ENCODE data around the gene CX3CL1. TPM values are rescaled to one million over a fixed set of nuclear protein-coding genes. Genes with fewer than 3 reads are reported as not detected.
"Not testable (repeated sequence)": the region's sequence is repeated elsewhere in the genome, so short reads cannot be mapped to it uniquely, and the experiment has no call there.

The CX3CL1 gene
- total RNA-seq, 1 donor from 2014 or later, result 11.7 TPM

DNA sequence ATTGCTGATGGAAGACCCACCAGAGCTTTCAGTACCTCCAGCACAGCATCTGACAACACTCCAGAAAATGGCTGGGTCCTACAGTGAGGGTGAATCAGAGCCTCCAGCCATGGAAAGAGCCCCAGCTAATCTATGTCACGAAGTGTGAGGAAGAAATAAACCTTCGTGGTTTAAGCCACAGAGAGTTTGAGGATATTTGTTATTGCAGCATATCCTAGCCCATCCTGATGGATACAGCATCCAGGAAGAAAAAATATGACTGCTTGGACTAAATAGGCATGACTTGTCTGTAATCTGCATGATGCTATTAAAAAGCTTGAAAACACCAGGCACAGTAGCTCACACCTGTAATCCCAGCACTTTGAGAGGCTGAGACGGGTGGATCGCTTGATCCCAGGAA, 19.0 kb downstream of the CX3CL1 start:
- DNase-seq, result no peak
- no peak overlapping the region for H3K4me3 ChIP-seq
- no peaks in the 10 kb centered on the region for H3K9me3 ChIP-seq (replicated peaks)
- peak overlapping the region; percentile 53 for H3K27ac ChIP-seq (replicated peaks)
- peaks cover 44% of the 10 kb centered on the region for H3K4me1 ChIP-seq
- no peaks in the 10 kb centered on the region for H3K36me3 ChIP-seq
- intact Hi-C loops (cut with micrococcal nuclease), result no loop called here
- TF ChIP-seq, protein P1, sequence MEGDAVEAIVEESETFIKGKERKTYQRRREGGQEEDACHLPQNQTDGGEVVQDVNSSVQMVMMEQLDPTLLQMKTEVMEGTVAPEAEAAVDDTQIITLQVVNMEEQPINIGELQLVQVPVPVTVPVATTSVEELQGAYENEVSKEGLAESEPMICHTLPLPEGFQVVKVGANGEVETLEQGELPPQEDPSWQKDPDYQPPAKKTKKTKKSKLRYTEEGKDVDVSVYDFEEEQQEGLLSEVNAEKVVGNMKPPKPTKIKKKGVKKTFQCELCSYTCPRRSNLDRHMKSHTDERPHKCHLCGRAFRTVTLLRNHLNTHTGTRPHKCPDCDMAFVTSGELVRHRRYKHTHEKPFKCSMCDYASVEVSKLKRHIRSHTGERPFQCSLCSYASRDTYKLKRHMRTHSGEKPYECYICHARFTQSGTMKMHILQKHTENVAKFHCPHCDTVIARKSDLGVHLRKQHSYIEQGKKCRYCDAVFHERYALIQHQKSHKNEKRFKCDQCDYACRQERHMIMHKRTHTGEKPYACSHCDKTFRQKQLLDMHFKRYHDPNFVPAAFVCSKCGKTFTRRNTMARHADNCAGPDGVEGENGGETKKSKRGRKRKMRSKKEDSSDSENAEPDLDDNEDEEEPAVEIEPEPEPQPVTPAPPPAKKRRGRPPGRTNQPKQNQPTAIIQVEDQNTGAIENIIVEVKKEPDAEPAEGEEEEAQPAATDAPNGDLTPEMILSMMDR (IDR thresholded peaks at IDR 0.05; ENCODE audit: borderline replicate concordance), result no peak
- H3K27me3 ChIP-seq (ENCODE audit: low read depth), result no peaks in the 10 kb centered on the region

DNA sequence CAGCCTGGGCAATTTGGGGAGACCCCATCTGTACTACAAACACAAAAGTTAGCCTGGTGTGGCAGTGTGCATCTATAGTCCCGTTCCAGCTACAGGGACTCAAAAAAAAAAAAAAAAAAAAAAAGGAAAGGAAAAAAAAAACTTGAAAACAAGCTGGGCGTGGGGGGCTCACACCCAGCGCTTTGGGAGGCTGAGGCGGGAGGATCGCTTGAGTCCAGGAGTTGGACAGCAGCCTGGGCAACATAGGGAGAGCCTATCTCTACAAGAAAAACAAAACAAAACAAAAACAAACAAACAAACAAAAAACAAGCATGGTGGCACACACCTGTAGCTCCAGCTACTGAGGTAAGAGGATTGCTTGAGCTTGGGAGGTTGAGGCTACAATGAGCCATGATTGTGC, 19.4 kb downstream of the CX3CL1 start:
- Histone ChIP-seq H3K4me1 (peaks cover 40% of the 10 kb centered on the region), H3K4me3 (no peak overlapping the region), H3K9me3 (replicated peaks) (no peaks in the 10 kb centered on the region), H3K27me3 (ENCODE audit: low read depth) (no peaks in the 10 kb centered on the region), H3K27ac (replicated peaks) (no peak overlapping the region), H3K36me3 (no peaks in the 10 kb centered on the region)
- DNase-seq, result no peak
- TF ChIP-seq, protein P1 (IDR thresholded peaks at IDR 0.05; ENCODE audit: borderline replicate concordance), result no peak
- intact Hi-C loops (cut with micrococcal nuclease), result no loop called here

DNA sequence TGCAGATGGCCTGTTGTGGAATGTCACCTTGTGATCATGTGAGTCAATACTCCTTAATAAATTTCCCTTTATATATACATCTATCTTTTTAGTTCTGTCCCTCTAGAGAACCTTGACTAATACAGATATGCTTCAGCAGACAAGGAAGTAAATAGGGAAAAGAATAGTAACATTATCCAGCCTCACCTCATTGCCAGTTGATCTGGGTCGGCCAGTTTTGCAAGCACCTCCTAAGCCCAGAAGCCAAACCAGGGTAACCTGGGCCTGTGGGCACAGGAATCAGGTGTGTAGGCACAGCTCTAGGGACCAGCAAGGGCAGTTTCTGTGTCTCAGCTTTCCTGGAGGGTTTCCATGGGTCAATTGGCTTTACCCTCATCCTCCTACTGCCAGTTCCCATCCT, 20.4 kb downstream of the CX3CL1 start:
- no peak for DNase-seq
- peaks cover 31% of the 10 kb centered on the region for H3K4me1 ChIP-seq
- H3K36me3 ChIP-seq, result no peaks in the 10 kb centered on the region
- H3K27me3 ChIP-seq (ENCODE audit: low read depth), result no peaks in the 10 kb centered on the region
- TF ChIP-seq, protein P1 (IDR thresholded peaks at IDR 0.05; ENCODE audit: borderline replicate concordance), result no peak
- H3K4me3 ChIP-seq, result no peak overlapping the region
- H3K9me3 ChIP-seq (replicated peaks), result no peaks in the 10 kb centered on the region
- intact Hi-C loops (cut with micrococcal nuclease), result no loop called here
- no peak overlapping the region for H3K27ac ChIP-seq (replicated peaks)

DNA sequence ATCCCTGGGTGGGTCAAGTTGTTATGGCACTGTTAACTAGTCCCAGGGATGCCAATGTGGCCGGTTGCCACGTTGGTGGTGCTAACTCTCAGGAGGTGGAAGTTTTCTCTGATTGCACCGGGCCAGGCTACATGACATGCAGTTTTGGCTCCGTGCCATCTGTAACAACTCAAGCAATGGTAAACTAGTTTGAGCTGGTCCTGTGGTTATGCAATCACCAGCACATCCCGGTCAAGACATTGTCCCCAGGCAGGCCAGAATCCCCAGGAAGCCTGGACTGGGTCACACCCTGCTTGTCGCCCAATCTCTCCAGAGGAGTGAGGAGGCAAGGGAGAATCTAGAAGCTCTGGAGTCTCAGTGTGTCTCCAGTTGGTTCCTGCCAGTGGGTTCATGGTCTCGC, 22.2 kb downstream of the CX3CL1 start:
- Histone ChIP-seq H3K9me3 (replicated peaks) (no peaks in the 10 kb centered on the region), H3K27ac (replicated peaks) (peak overlapping the region; percentile 5), H3K4me3 (no peak overlapping the region), H3K36me3 (no peaks in the 10 kb centered on the region), H3K27me3 (ENCODE audit: low read depth) (no peaks in the 10 kb centered on the region), H3K4me1 (peaks cover 23% of the 10 kb centered on the region)
- no peak for DNase-seq
- TF ChIP-seq, protein P1 (IDR thresholded peaks at IDR 0.05; ENCODE audit: borderline replicate concordance), result no peak
- intact Hi-C loops (cut with micrococcal nuclease), result no loop called here

DNA sequence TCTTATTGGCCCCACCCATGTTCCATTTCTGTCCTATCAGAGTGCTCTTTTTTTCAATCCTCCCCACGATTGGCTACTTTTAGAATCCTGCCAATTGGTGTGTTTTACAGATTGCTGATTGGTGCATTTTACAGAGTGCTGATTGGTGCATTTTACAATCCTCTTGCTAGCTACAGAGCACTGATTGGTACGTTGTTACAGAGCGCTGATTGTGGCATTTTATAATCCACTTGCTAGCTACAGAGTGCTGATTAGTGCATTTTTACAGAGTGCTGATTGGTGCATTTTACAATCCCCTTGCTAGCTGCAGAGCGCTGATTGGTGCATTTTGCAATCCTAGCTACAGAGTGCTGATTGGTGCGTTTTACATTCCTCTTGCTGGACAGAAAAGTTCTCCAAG, 22.7 kb downstream of the CX3CL1 start:
- no peak for DNase-seq
- Histone ChIP-seq H3K27me3 (ENCODE audit: low read depth) (no peaks in the 10 kb centered on the region), H3K9me3 (replicated peaks) (no peaks in the 10 kb centered on the region), H3K4me1 (peaks cover 23% of the 10 kb centered on the region), H3K4me3 (no peak overlapping the region), H3K27ac (replicated peaks) (peak overlapping the region; percentile 5), H3K36me3 (no peaks in the 10 kb centered on the region)
- TF ChIP-seq, protein P1 (IDR thresholded peaks at IDR 0.05; ENCODE audit: borderline replicate concordance), result no peak
- intact Hi-C loops (cut with micrococcal nuclease), result no loop called here

DNA sequence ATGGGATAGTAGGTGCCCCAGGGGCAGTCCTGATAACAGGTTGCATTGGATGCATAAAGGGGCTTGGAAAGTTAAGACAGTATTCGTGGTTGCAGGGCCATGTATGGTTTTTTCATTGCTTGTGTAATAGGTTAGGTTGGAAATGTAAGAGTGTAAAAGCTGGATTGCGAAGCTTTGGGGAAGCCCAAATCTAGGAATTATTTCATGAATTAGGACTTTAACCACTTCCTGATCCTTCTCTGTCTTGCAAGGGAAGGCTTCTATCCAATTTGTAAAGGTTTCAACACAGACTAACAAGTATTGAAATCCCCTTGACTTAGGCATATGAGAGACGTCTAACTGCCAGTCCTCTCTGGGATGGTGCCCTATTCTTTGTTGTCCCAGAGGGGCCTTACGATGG, 24.5 kb downstream of the CX3CL1 start:
- Histone ChIP-seq H3K27me3 (ENCODE audit: low read depth) (no peaks in the 10 kb centered on the region), H3K36me3 (no peaks in the 10 kb centered on the region), H3K9me3 (replicated peaks) (no peaks in the 10 kb centered on the region), H3K4me1 (peaks cover 10% of the 10 kb centered on the region), H3K4me3 (no peak overlapping the region), H3K27ac (replicated peaks) (no peak overlapping the region)
- intact Hi-C loops (cut with micrococcal nuclease), result no loop called here
- no peak for DNase-seq
- TF ChIP-seq, protein P1 (IDR thresholded peaks at IDR 0.05; ENCODE audit: borderline replicate concordance), result no peak

DNA sequence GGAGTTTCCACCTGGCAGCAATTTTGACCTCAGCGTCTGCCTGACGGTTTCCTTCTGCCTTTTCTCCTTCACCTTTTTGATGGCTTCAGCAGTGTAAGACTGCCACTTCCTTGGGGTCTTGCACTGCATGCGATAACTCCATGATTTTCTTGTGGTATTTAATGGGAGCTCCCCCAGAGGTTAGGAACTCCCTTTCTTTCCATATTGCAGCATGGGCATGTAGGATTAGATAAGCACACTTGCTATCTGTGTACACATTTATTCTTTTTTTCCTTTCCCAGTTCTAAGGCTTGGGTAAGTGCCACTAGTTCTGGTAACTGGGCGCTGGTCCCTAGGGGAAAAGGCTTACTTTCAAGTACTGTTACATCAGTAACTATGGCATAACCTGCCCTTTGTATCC, 25.2 kb downstream of the CX3CL1 start:
- H3K9me3 ChIP-seq (replicated peaks); H3K27me3 ChIP-seq (ENCODE audit: low read depth); H3K27ac ChIP-seq (replicated peaks); intact Hi-C loops (cut with micrococcal nuclease); H3K36me3 ChIP-seq; DNase-seq; H3K4me3 ChIP-seq: not testable (repeated sequence)
- H3K4me1 ChIP-seq, result peaks cover 10% of the 10 kb centered on the region
